Urinary bladder (tissue), 4 donors: ENCODE measurements around the gene SH3PXD2B. TPM values are rescaled to one million over a fixed set of nuclear protein-coding genes. Genes with fewer than 3 reads are reported as not detected.

ENCODE experiments used
- DNase-seq: peaks from one replicate; pipeline ENCODE4 v3.0.0-alpha.2; 2015; ENCODE audit errors: extremely low spot score
- H3K27ac ChIP-seq: one replicate; pipeline ENCODE4 v1.5.1; 2013; ENCODE audit warnings: low read depth, mild to moderate bottlenecking, moderate library complexity
- H3K36me3 ChIP-seq: one replicate; pipeline ENCODE4 v1.6.1; 2013; ENCODE audit warnings: mild to moderate bottlenecking, moderate library complexity; ENCODE audit not compliant: insufficient read depth
- H3K4me1 ChIP-seq: one replicate; pipeline ENCODE4 v1.6.1; 2013; ENCODE audit warnings: mild to moderate bottlenecking, moderate library complexity; ENCODE audit not compliant: insufficient read depth
- H3K4me3 ChIP-seq: one replicate; pipeline ENCODE4 v1.5.1; 2013; ENCODE audit warnings: low read depth, low read length
- WGBS: extraction: QIAGEN DNeasy Blood & Tissue Kit; methylation state at CpG from one replicate; pipeline ENCODE4 v1.1.7; 2013; 5-methylcytosine and 5-hydroxymethylcytosine counted together
- polyA plus RNA-seq: library from polyadenylated mRNA; stranded (reverse); fragments of 200-250 nt; gene quantifications from one replicate; pipeline ENCODE4 v1.2.3, GENCODE V29; 2013
- total RNA-seq: library from RNA; depleted of rRNA; stranded (reverse); fragments of >200 nt; gene quantifications from one replicate; pipeline ENCODE4 v1.2.3, GENCODE V29; 2014
- donor health status: healthy with polysubstance abuse.
- donor health status: healthy.

SH3PXD2B gene
- total and polyA plus RNA-seq, 2 donors: 24.3 to 39.4 TPM

GRCh38 chr5:172443441-172444109 lies 10.8 kb downstream of the SH3PXD2B start:
- Histone ChIP-seq H3K36me3 (no peaks in the 10 kb centered on the region), H3K27ac (peak overlapping the region; percentile 63), H3K4me3 (no peak overlapping the region), H3K4me1 (no peaks in the 10 kb centered on the region)
- no peak for DNase-seq
- WGBS: 27% methylated on average over 10 of the region's 10 CpGs

- H3K27ac ChIP-seq: no peak overlapping the region
- H3K4me1 ChIP-seq: no peaks in the 10 kb centered on the region
- no peak for DNase-seq
- H3K36me3 ChIP-seq: no peaks in the 10 kb centered on the region
- no peak overlapping the region for H3K4me3 ChIP-seq
- WGBS: 68% methylated on average over 2 of the region's 2 CpGs
These were observed 11.7 kb downstream of the SH3PXD2B start for GRCh38 chr5:172442592-172442991.

- DNase-seq: no peak
- Histone ChIP-seq H3K4me3 (no peak overlapping the region), H3K36me3 (no peaks in the 10 kb centered on the region), H3K27ac (no peak overlapping the region), H3K4me1 (no peaks in the 10 kb centered on the region)
- WGBS: 84% methylated on average over 14 of the region's 14 CpGs
These were observed 13.0 kb downstream of the SH3PXD2B start for GRCh38 chr5:172441262-172441751.

GRCh38 chr5:172440486-172440885 lies 13.8 kb downstream of the SH3PXD2B start:
- no peaks in the 10 kb centered on the region for H3K36me3 ChIP-seq
- no peak overlapping the region for H3K4me3 ChIP-seq
- 94% methylated on average over 7 of the region's 7 CpGs for WGBS
- no peaks in the 10 kb centered on the region for H3K4me1 ChIP-seq
- no peak for DNase-seq
- H3K27ac ChIP-seq: no peak overlapping the region

- Histone ChIP-seq H3K36me3 (no peaks in the 10 kb centered on the region), H3K4me3 (no peak overlapping the region), H3K4me1 (no peaks in the 10 kb centered on the region), H3K27ac (no peak overlapping the region)
- no peak for DNase-seq
- WGBS: 81% methylated on average over 22 of the region's 22 CpGs
These were observed 14.4 kb downstream of the SH3PXD2B start for GRCh38 chr5:172439785-172440477.

GRCh38 chr5:172438319-172438668 lies 16.0 kb downstream of the SH3PXD2B start:
- Histone ChIP-seq H3K4me1 (no peaks in the 10 kb centered on the region), H3K4me3 (no peak overlapping the region), H3K27ac (no peak overlapping the region), H3K36me3 (no peaks in the 10 kb centered on the region)
- WGBS: 64% methylated on average over 6 of the region's 6 CpGs
- no peak for DNase-seq

GRCh38 chr5:172437445-172438318 lies 16.6 kb downstream of the SH3PXD2B start:
- 54% methylated on average over 14 of the region's 14 CpGs for WGBS
- Histone ChIP-seq H3K4me3 (no peak overlapping the region), H3K36me3 (no peaks in the 10 kb centered on the region), H3K27ac (no peak overlapping the region), H3K4me1 (no peaks in the 10 kb centered on the region)
- DNase-seq: peak; percentile 89

- no peaks in the 10 kb centered on the region for H3K4me1 ChIP-seq
- H3K4me3 ChIP-seq: no peak overlapping the region
- no peaks in the 10 kb centered on the region for H3K36me3 ChIP-seq
- WGBS: 79% methylated on average over 9 of the region's 9 CpGs
- no peak overlapping the region for H3K27ac ChIP-seq
- no peak for DNase-seq
These were observed 17.4 kb downstream of the SH3PXD2B start for GRCh38 chr5:172436879-172437369.

GRCh38 chr5:172436078-172436878 lies 18.0 kb downstream of the SH3PXD2B start:
- Histone ChIP-seq H3K36me3 (no peaks in the 10 kb centered on the region), H3K4me1 (no peaks in the 10 kb centered on the region), H3K27ac (no peak overlapping the region), H3K4me3 (no peak overlapping the region)
- DNase-seq: no peak
- WGBS: 80% methylated on average over 12 of the region's 12 CpGs

- H3K27ac ChIP-seq: no peak overlapping the region
- DNase-seq: no peak
- no peaks in the 10 kb centered on the region for H3K36me3 ChIP-seq
- no peak overlapping the region for H3K4me3 ChIP-seq
- 65% methylated on average over 8 of the region's 8 CpGs for WGBS
- no peaks in the 10 kb centered on the region for H3K4me1 ChIP-seq
These were observed 18.8 kb downstream of the SH3PXD2B start for GRCh38 chr5:172435362-172436077.

GRCh38 chr5:172434251-172434650 lies 20.1 kb downstream of the SH3PXD2B start:
- no peaks in the 10 kb centered on the region for H3K36me3 ChIP-seq
- H3K4me1 ChIP-seq: no peaks in the 10 kb centered on the region
- 50% methylated on average over 7 of the region's 7 CpGs for WGBS
- H3K4me3 ChIP-seq: no peak overlapping the region
- DNase-seq: no peak
- H3K27ac ChIP-seq: no peak overlapping the region

- H3K27ac ChIP-seq: no peak overlapping the region
- WGBS: 87% methylated on average over 7 of the region's 7 CpGs
- no peak for DNase-seq
- no peaks in the 10 kb centered on the region for H3K36me3 ChIP-seq
- H3K4me1 ChIP-seq: no peaks in the 10 kb centered on the region
- H3K4me3 ChIP-seq: no peak overlapping the region
These were observed 20.8 kb downstream of the SH3PXD2B start for GRCh38 chr5:172433513-172433912.
